IMR-90 (cell line): ENCODE measurements around the gene ISLR2.
"Not testable (repeated sequence)": the region's sequence is repeated elsewhere in the genome, so short reads cannot be mapped to it uniquely, and the experiment has no call there.

Experiments used
- BHLHE40 ChIP-seq: fragments of 150-350 bp; IDR thresholded peaks from 2 replicates; pipeline ENCODE4 v1.6.1; 2016; ENCODE audit warnings: mild to moderate bottlenecking, low read depth, low read length
- CEBPB ChIP-seq: IDR thresholded peaks from 2 replicates; pipeline ENCODE4 v1.6.1; 2012; ENCODE audit warnings: low read depth, low read length, improper control_type of control experiment
- CHD1 ChIP-seq: IDR thresholded peaks from 2 replicates; pipeline ENCODE4 v1.6.1; 2012; ENCODE audit warnings: low read depth, low read length, improper control_type of control experiment
- CTCF ChIP-seq: conservative IDR thresholded peaks from 2 replicates; pipeline ENCODE4 v1.5.1; 2012; ENCODE audit warnings: mild to moderate bottlenecking, low read depth, low read length, improper control_type of control experiment
- FOS ChIP-seq: fragments of 150-350 bp; IDR thresholded peaks from 2 replicates; pipeline ENCODE4 v1.6.1; 2016; ENCODE audit warnings: low read depth, low read length
- MAFK ChIP-seq: IDR thresholded peaks from 2 replicates; pipeline ENCODE4 v1.6.1; 2012; ENCODE audit warnings: low read depth, low read length, improper control_type of control experiment
- MXI1 ChIP-seq: IDR thresholded peaks from 2 replicates; pipeline ENCODE4 v1.6.1; 2012; ENCODE audit warnings: low read depth, mild to moderate bottlenecking, low read length, moderate library complexity, borderline replicate concordance
- POLR2A ChIP-seq: IDR thresholded peaks from 2 replicates; pipeline ENCODE4 v1.6.1; 2012; ENCODE audit warnings: mild to moderate bottlenecking, low read depth, low read length
- RAD21 ChIP-seq: IDR thresholded peaks from 2 replicates; pipeline ENCODE4 v1.6.1; 2012; ENCODE audit warnings: low read length, improper control_type of control experiment
- SMC3 ChIP-seq: fragments of 150-350 bp; IDR thresholded peaks from 2 replicates; pipeline ENCODE4 v1.6.1; 2016; ENCODE audit warnings: low read depth, mild to moderate bottlenecking, antibody characterized with exemption, low read length, moderate library complexity
- TF ChIP-seq, protein P1 (sequence below): fragments of 150-350 bp; IDR thresholded peaks from 2 replicates; pipeline ENCODE4 v1.6.1; 2016; ENCODE audit warnings: low read depth, mild to moderate bottlenecking, low read length, moderate library complexity, borderline replicate concordance
- TF ChIP-seq, protein P2 (sequence below): fragments of 150-350 bp; IDR thresholded peaks from 2 replicates; pipeline ENCODE4 v1.6.1; 2017; ENCODE audit warnings: mild to moderate bottlenecking, antibody characterized with exemption, low read length, low read depth

GRCh38 chr15:74108611-74109010 lies 21.8 kb upstream of the ISLR2 start:
- TF ChIP-seq CTCF, POLR2A, RAD21, CHD1, BHLHE40, MXI1, FOS, SMC3, CEBPB, MAFK: not testable (repeated sequence)
- TF ChIP-seq, protein P1, sequence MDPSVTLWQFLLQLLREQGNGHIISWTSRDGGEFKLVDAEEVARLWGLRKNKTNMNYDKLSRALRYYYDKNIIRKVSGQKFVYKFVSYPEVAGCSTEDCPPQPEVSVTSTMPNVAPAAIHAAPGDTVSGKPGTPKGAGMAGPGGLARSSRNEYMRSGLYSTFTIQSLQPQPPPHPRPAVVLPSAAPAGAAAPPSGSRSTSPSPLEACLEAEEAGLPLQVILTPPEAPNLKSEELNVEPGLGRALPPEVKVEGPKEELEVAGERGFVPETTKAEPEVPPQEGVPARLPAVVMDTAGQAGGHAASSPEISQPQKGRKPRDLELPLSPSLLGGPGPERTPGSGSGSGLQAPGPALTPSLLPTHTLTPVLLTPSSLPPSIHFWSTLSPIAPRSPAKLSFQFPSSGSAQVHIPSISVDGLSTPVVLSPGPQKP = not testable (repeated sequence)
- TF ChIP-seq, protein P2, sequence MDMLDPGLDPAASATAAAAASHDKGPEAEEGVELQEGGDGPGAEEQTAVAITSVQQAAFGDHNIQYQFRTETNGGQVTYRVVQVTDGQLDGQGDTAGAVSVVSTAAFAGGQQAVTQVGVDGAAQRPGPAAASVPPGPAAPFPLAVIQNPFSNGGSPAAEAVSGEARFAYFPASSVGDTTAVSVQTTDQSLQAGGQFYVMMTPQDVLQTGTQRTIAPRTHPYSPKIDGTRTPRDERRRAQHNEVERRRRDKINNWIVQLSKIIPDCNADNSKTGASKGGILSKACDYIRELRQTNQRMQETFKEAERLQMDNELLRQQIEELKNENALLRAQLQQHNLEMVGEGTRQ = not testable (repeated sequence)
